Karpas-422 (cell line): ENCODE data around the gene TMEM218. TPM values are rescaled to one million over a fixed set of nuclear protein-coding genes. Genes with fewer than 3 reads are reported as not detected.

Experiments
- total RNA-seq: library from RNA; depleted of rRNA; stranded (reverse); fragments of >200 nt; shearing (Covaris generic); gene quantifications from 2 replicates; pipeline ENCODE4 v1.2.3, GENCODE V29; 2014; ENCODE audit warnings: low replicate concordance; rRNA removed

The TMEM218 gene
- total RNA-seq, 1 experiment from 2014 or later = 46.9 TPM

Other genes starting within 250 kb of the TMEM218 start
- 6.6 and 13.8 TPM in 2 replicates for gene ROBO3, start 246.2 kb downstream of the TMEM218 start, total RNA-seq
- gene ROBO4, start 213.8 kb downstream of the TMEM218 start, total RNA-seq = not detected in 2 replicates
- not detected in 2 replicates for gene HEPN1, start 192.4 kb downstream of the TMEM218 start, total RNA-seq
- gene HEPACAM, start 175.6 kb downstream of the TMEM218 start, total RNA-seq = not detected in 2 replicates
- gene CCDC15, start 157.4 kb downstream of the TMEM218 start, total RNA-seq = 1.8 and 2.3 TPM in 2 replicates
- gene SLC37A2, start 48.3 kb downstream of the TMEM218 start, total RNA-seq = 0.22 and 0.41 TPM in 2 replicates
- gene PKNOX2, start 53.1 kb upstream of the TMEM218 start, total RNA-seq = 0.18 and 1.5 TPM in 2 replicates